ENCODE measurements around the gene MYRF. TPM values are rescaled to one million over a fixed set of nuclear protein-coding genes. Genes with fewer than 3 reads are reported as not detected.

MYRF gene
- total and polyA plus RNA-seq, 9 of the 15 experiments (the other 6 are each of a cell fraction or from before 2014, with no cell fraction given) = 2.3 to 25.8 (median 7.1) TPM

GRCh38 chr11:61834278-61835048, 82.0 kb downstream of the MYRF start (continued):
- TF ChIP-seq TSHZ1 (CRISPR knock-in tag; IDR thresholded peaks at IDR 0.05) = no peak
- no peak for TF ChIP-seq ZNF3 (CRISPR knock-in tag; IDR thresholded peaks at IDR 0.05)
- no peak for TF ChIP-seq FOS (IDR thresholded peaks at IDR 0.05; ENCODE audit: extremely low read depth, insufficient read length)
- peak; percentile 33; the same call in 1 of the 2 replicates for TF ChIP-seq ZNF134 (CRISPR knock-in tag; conservative IDR thresholded peaks at IDR 0.05)
- TF ChIP-seq ATF7 (IDR thresholded peaks at IDR 0.05) = no peak
- TF ChIP-seq BACH1 (tag; IDR thresholded peaks at IDR 0.05) = peak; percentile 67; the same call in 1 of the 2 replicates
- peak; percentile 79 for TF ChIP-seq RBFOX2 (IDR thresholded peaks at IDR 0.05; ENCODE audit: low read depth, low read length)
- TF ChIP-seq, protein P1, sequence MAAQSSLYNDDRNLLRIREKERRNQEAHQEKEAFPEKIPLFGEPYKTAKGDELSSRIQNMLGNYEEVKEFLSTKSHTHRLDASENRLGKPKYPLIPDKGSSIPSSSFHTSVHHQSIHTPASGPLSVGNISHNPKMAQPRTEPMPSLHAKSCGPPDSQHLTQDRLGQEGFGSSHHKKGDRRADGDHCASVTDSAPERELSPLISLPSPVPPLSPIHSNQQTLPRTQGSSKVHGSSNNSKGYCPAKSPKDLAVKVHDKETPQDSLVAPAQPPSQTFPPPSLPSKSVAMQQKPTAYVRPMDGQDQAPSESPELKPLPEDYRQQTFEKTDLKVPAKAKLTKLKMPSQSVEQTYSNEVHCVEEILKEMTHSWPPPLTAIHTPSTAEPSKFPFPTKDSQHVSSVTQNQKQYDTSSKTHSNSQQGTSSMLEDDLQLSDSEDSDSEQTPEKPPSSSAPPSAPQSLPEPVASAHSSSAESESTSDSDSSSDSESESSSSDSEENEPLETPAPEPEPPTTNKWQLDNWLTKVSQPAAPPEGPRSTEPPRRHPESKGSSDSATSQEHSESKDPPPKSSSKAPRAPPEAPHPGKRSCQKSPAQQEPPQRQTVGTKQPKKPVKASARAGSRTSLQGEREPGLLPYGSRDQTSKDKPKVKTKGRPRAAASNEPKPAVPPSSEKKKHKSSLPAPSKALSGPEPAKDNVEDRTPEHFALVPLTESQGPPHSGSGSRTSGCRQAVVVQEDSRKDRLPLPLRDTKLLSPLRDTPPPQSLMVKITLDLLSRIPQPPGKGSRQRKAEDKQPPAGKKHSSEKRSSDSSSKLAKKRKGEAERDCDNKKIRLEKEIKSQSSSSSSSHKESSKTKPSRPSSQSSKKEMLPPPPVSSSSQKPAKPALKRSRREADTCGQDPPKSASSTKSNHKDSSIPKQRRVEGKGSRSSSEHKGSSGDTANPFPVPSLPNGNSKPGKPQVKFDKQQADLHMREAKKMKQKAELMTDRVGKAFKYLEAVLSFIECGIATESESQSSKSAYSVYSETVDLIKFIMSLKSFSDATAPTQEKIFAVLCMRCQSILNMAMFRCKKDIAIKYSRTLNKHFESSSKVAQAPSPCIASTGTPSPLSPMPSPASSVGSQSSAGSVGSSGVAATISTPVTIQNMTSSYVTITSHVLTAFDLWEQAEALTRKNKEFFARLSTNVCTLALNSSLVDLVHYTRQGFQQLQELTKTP (IDR thresholded peaks at IDR 0.05; ENCODE audit: low read depth in 1 of 2, partially characterized antibody in 2 of 2) = no peak
- TF ChIP-seq PHB2 (IDR thresholded peaks at IDR 0.05; ENCODE audit: low read depth) = peak; percentile 56; the same call in 1 of the 2 replicates
- TF ChIP-seq ZNF639 (CRISPR knock-in tag; conservative IDR thresholded peaks at IDR 0.05 in 1 of 2, IDR thresholded peaks at IDR 0.05 in 1 of 2) = peak in 1 of 2 experiments; percentile 85; a peak in 2 of 4 replicates
- TF ChIP-seq TAF1 (IDR thresholded peaks at IDR 0.05; ENCODE audit: control insufficient read depth, extremely low read depth, insufficient read depth, low read length, severe bottlenecking) = peak; percentile 75
- no peak for TF ChIP-seq BCOR (IDR thresholded peaks at IDR 0.05)
- TF ChIP-seq KAT8 (IDR thresholded peaks at IDR 0.05; ENCODE audit: low read depth) = no peak
- no peak for TF ChIP-seq RFX7 (CRISPR knock-in tag; IDR thresholded peaks at IDR 0.05)
- TF ChIP-seq PHF20 (IDR thresholded peaks at IDR 0.05; ENCODE audit: partially characterized antibody) = no peak
- no peak for TF ChIP-seq NELFE (IDR thresholded peaks at IDR 0.05; ENCODE audit: insufficient read depth, insufficient read length)
- no peak for TF ChIP-seq ZNF79 (CRISPR knock-in tag; IDR thresholded peaks at IDR 0.05; ENCODE audit: low read depth)

Data from K562 (cell line).